ENCODE results near the gene LRRC10B. TPM values are rescaled to one million over a fixed set of nuclear protein-coding genes. Genes with fewer than 3 reads are reported as not detected.

The LRRC10B gene
- polyA plus RNA-seq, 4 donors: 0.22 to 2.6 (median 0.53) TPM; not detected in 1

- Histone ChIP-seq H3K36me3 (ENCODE audit: control insufficient read depth in 3 of 3, insufficient read depth in 2 of 3, low read depth in 1 of 3, low read length in 3 of 3) (no peaks in the 10 kb centered on the region), H3K4me3 (ENCODE audit: low read depth in 1 of 3, low read length in 3 of 3) (no peak overlapping the region)
These were observed 7.1 kb downstream of the LRRC10B start for GRCh38 chr11:61515686-61516085.

GRCh38 chr11:61516191-61516590 is 7.6 kb downstream of the LRRC10B start:
- H3K36me3 ChIP-seq (ENCODE audit: control insufficient read depth in 3 of 3, insufficient read depth in 2 of 3, low read depth in 1 of 3, low read length in 3 of 3): no peaks in the 10 kb centered on the region
- FAIRE-seq (no peak), DNase-seq (no peak)
- H3K4me1 ChIP-seq (ENCODE audit: control insufficient read depth in 3 of 3, insufficient read depth in 2 of 3, low read depth in 1 of 3, low read length in 2 of 3): peaks cover 0 to 32% (median 0%) of the 10 kb centered on the region in 3 donors
- no peaks in the 10 kb centered on the region for H3K9me3 ChIP-seq (ENCODE audit: control insufficient read depth in 2 of 2, insufficient read depth in 1 of 2, low read depth in 1 of 2, low read length in 1 of 2)
- no peak overlapping the region for H3K4me3 ChIP-seq (ENCODE audit: low read depth in 1 of 3, low read length in 3 of 3)
- H3K27me3 ChIP-seq (ENCODE audit: control insufficient read depth in 3 of 3, insufficient read depth in 3 of 3, low read length in 3 of 3): peaks cover 0 to 3% (median 2%) of the 10 kb centered on the region in 3 donors
- WGBS, 3 donors: 30 to 38% (median 34%) methylated on average over 21 to 22 of the region's 22 CpGs
- H3K27ac ChIP-seq (ENCODE audit: low read depth in 1 of 3, low read length in 2 of 3): no peak overlapping the region

More at GRCh38 chr11:61515686-61516085, 7.1 kb downstream of the LRRC10B start:
- no peak overlapping the region for H3K27ac ChIP-seq (ENCODE audit: low read depth in 1 of 3, low read length in 2 of 3)
- peaks cover 0 to 35% (median 0%) of the 10 kb centered on the region in 3 donors for H3K4me1 ChIP-seq (ENCODE audit: control insufficient read depth in 3 of 3, insufficient read depth in 2 of 3, low read depth in 1 of 3, low read length in 2 of 3)
- no peaks in the 10 kb centered on the region for H3K9me3 ChIP-seq (ENCODE audit: control insufficient read depth in 2 of 2, insufficient read depth in 1 of 2, low read depth in 1 of 2, low read length in 1 of 2)
- 85 to 87% (median 85%) methylated on average over 9 to 10 of the region's 10 CpGs for WGBS, 3 donors
- DNase-seq: no peak
- no peak for FAIRE-seq
- H3K27me3 ChIP-seq (ENCODE audit: control insufficient read depth in 3 of 3, insufficient read depth in 3 of 3, low read length in 3 of 3): peaks cover 0 to 3% (median 2%) of the 10 kb centered on the region in 3 donors

- Histone ChIP-seq H3K4me3 (ENCODE audit: low read depth in 1 of 3, low read length in 3 of 3) (no peak overlapping the region), H3K9me3 (ENCODE audit: control insufficient read depth in 2 of 2, insufficient read depth in 1 of 2, low read depth in 1 of 2, low read length in 1 of 2) (no peaks in the 10 kb centered on the region), H3K27me3 (ENCODE audit: control insufficient read depth in 3 of 3, insufficient read depth in 3 of 3, low read length in 3 of 3) (peaks cover 0 to 3% (median 2%) of the 10 kb centered on the region in 3 donors), H3K27ac (ENCODE audit: low read depth in 1 of 3, low read length in 2 of 3) (no peak overlapping the region), H3K36me3 (ENCODE audit: control insufficient read depth in 3 of 3, insufficient read depth in 2 of 3, low read depth in 1 of 3, low read length in 3 of 3) (no peaks in the 10 kb centered on the region), H3K4me1 (ENCODE audit: control insufficient read depth in 3 of 3, insufficient read depth in 2 of 3, low read depth in 1 of 3, low read length in 2 of 3) (peaks cover 0 to 24% (median 0%) of the 10 kb centered on the region in 3 donors)
- DNase-seq (peak in 1 of 2 donors; percentile 65), FAIRE-seq (no peak)
- 18 to 21% (median 20%) methylated on average over 23 of the region's 23 CpGs for WGBS, 3 donors
These were observed 8.4 kb downstream of the LRRC10B start for GRCh38 chr11:61516675-61517572.

- peaks cover 0 to 8% (median 0%) of the 10 kb centered on the region in 3 donors for H3K36me3 ChIP-seq (ENCODE audit: control insufficient read depth in 3 of 3, insufficient read depth in 2 of 3, low read depth in 1 of 3, low read length in 3 of 3)
- H3K9me3 ChIP-seq (ENCODE audit: control insufficient read depth in 2 of 2, insufficient read depth in 1 of 2, low read depth in 1 of 2, low read length in 1 of 2): no peaks in the 10 kb centered on the region
- DNase-seq (no peak), FAIRE-seq (no peak)
- 82 to 83% (median 82%) methylated on average over 20 to 23 of the region's 23 CpGs for WGBS, 3 donors
- peaks cover 0 to 3% (median 2%) of the 10 kb centered on the region in 3 donors for H3K27me3 ChIP-seq (ENCODE audit: control insufficient read depth in 3 of 3, insufficient read depth in 3 of 3, low read length in 3 of 3)
- H3K4me3 ChIP-seq (ENCODE audit: low read depth in 1 of 3, low read length in 3 of 3): no peak overlapping the region
- no peak overlapping the region for H3K27ac ChIP-seq (ENCODE audit: low read depth in 1 of 3, low read length in 2 of 3)
- peaks cover 0 to 11% (median 0%) of the 10 kb centered on the region in 3 donors for H3K4me1 ChIP-seq (ENCODE audit: control insufficient read depth in 3 of 3, insufficient read depth in 2 of 3, low read depth in 1 of 3, low read length in 2 of 3)
These were observed 9.7 kb downstream of the LRRC10B start for GRCh38 chr11:61518032-61518795.

GRCh38 chr11:61522881-61523280 is 14.3 kb downstream of the LRRC10B start:
- Histone ChIP-seq H3K27me3 (ENCODE audit: control insufficient read depth in 3 of 3, insufficient read depth in 3 of 3, low read length in 3 of 3) (peaks cover 0 to 3% (median 0%) of the 10 kb centered on the region in 3 donors), H3K4me1 (ENCODE audit: control insufficient read depth in 3 of 3, insufficient read depth in 2 of 3, low read depth in 1 of 3, low read length in 2 of 3) (no peaks in the 10 kb centered on the region), H3K4me3 (ENCODE audit: low read depth in 1 of 3, low read length in 3 of 3) (no peak overlapping the region), H3K36me3 (ENCODE audit: control insufficient read depth in 3 of 3, insufficient read depth in 2 of 3, low read depth in 1 of 3, low read length in 3 of 3) (peaks cover 0 to 20% (median 0%) of the 10 kb centered on the region in 3 donors), H3K27ac (ENCODE audit: low read depth in 1 of 3, low read length in 2 of 3) (no peak overlapping the region), H3K9me3 (ENCODE audit: control insufficient read depth in 2 of 2, insufficient read depth in 1 of 2, low read depth in 1 of 2, low read length in 1 of 2) (no peaks in the 10 kb centered on the region)
- 77 to 89% (median 79%) methylated on average over 15 of the region's 15 CpGs for WGBS, 3 donors
- FAIRE-seq (no peak), DNase-seq (no peak)

GRCh38 chr11:61524446-61524845 is 15.9 kb downstream of the LRRC10B start:
- WGBS, 3 donors: 76 to 86% (median 79%) methylated on average over 12 of the region's 12 CpGs
- no peak for FAIRE-seq
- peaks cover 0 to 20% (median 0%) of the 10 kb centered on the region in 3 donors for H3K36me3 ChIP-seq (ENCODE audit: control insufficient read depth in 3 of 3, insufficient read depth in 2 of 3, low read depth in 1 of 3, low read length in 3 of 3)
- no peaks in the 10 kb centered on the region for H3K4me1 ChIP-seq (ENCODE audit: control insufficient read depth in 3 of 3, insufficient read depth in 2 of 3, low read depth in 1 of 3, low read length in 2 of 3)
- peaks cover 0 to 3% (median 0%) of the 10 kb centered on the region in 3 donors for H3K27me3 ChIP-seq (ENCODE audit: control insufficient read depth in 3 of 3, insufficient read depth in 3 of 3, low read length in 3 of 3)
- DNase-seq: no peak
- no peaks in the 10 kb centered on the region for H3K9me3 ChIP-seq (ENCODE audit: control insufficient read depth in 2 of 2, insufficient read depth in 1 of 2, low read depth in 1 of 2, low read length in 1 of 2)
- no peak overlapping the region for H3K4me3 ChIP-seq (ENCODE audit: low read depth in 1 of 3, low read length in 3 of 3)
- H3K27ac ChIP-seq (ENCODE audit: low read depth in 1 of 3, low read length in 2 of 3): no peak overlapping the region

- DNase-seq: no peak
- Histone ChIP-seq H3K27ac (ENCODE audit: low read depth in 1 of 3, low read length in 2 of 3) (no peak overlapping the region), H3K4me1 (ENCODE audit: control insufficient read depth in 3 of 3, insufficient read depth in 2 of 3, low read depth in 1 of 3, low read length in 2 of 3) (peaks cover 0 to 4% (median 0%) of the 10 kb centered on the region in 3 donors), H3K9me3 (ENCODE audit: control insufficient read depth in 2 of 2, insufficient read depth in 1 of 2, low read depth in 1 of 2, low read length in 1 of 2) (no peaks in the 10 kb centered on the region), H3K4me3 (ENCODE audit: low read depth in 1 of 3, low read length in 3 of 3) (no peak overlapping the region), H3K36me3 (ENCODE audit: control insufficient read depth in 3 of 3, insufficient read depth in 2 of 3, low read depth in 1 of 3, low read length in 3 of 3) (peaks cover 0 to 20% (median 0%) of the 10 kb centered on the region in 3 donors), H3K27me3 (ENCODE audit: control insufficient read depth in 3 of 3, insufficient read depth in 3 of 3, low read length in 3 of 3) (peaks cover 0 to 3% (median 1%) of the 10 kb centered on the region in 3 donors)
- no peak for FAIRE-seq
- WGBS, 3 donors: 88 to 92% (median 90%) methylated on average over 19 of the region's 19 CpGs
These were observed 16.5 kb downstream of the LRRC10B start for GRCh38 chr11:61524963-61525587.

- Histone ChIP-seq H3K36me3 (ENCODE audit: control insufficient read depth in 3 of 3, insufficient read depth in 2 of 3, low read depth in 1 of 3, low read length in 3 of 3) (peaks cover 0 to 22% (median 0%) of the 10 kb centered on the region in 3 donors), H3K4me3 (ENCODE audit: low read depth in 1 of 3, low read length in 3 of 3) (no peak overlapping the region), H3K27ac (ENCODE audit: low read depth in 1 of 3, low read length in 2 of 3) (no peak overlapping the region), H3K4me1 (ENCODE audit: control insufficient read depth in 3 of 3, insufficient read depth in 2 of 3, low read depth in 1 of 3, low read length in 2 of 3) (peaks cover 0 to 15% (median 1%) of the 10 kb centered on the region in 3 donors), H3K27me3 (ENCODE audit: control insufficient read depth in 3 of 3, insufficient read depth in 3 of 3, low read length in 3 of 3) (peaks cover 0 to 3% (median 1%) of the 10 kb centered on the region in 3 donors), H3K9me3 (ENCODE audit: control insufficient read depth in 2 of 2, insufficient read depth in 1 of 2, low read depth in 1 of 2, low read length in 1 of 2) (no peaks in the 10 kb centered on the region)
- DNase-seq (no peak), FAIRE-seq (no peak)
- 76 to 100% (median 90%) methylated on average over 1 of the region's 1 CpG for WGBS, 3 donors
These were observed 17.7 kb downstream of the LRRC10B start for GRCh38 chr11:61526229-61526628.

Data from small intestine (tissue), 7 donors.